Neural progenitor cell (in vitro differentiated cells): ENCODE data around the gene XCR1. TPM values are rescaled to one million over a fixed set of nuclear protein-coding genes. Genes with fewer than 3 reads are reported as not detected.

Experiments used
- DNase-seq: peaks from one replicate; pipeline ENCODE4 v3.0.0-alpha.2; 2016; ENCODE audit warnings: low spot score
- H2AFZ ChIP-seq: fragments of 200-600 bp; sonication (generic); replicated peaks from 2 replicates; pipeline ENCODE4 v1.6.1; 2016; ENCODE audit warnings: antibody characterized with exemption
- H3F3A ChIP-seq: fragments of 200-600 bp; sonication (generic); 2 replicates; pipeline ENCODE4 v1.6.1; 2016; ENCODE audit warnings: antibody characterized with exemption, low read depth
- H3K27ac ChIP-seq: fragments of 200-600 bp; sonication (generic); 2 replicates; pipeline ENCODE4 v1.5.1; 2016; ENCODE audit warnings: mild to moderate bottlenecking
- H3K27me3 ChIP-seq: fragments of 200-600 bp; sonication (generic); 2 replicates; pipeline ENCODE4 v1.6.1; 2016; ENCODE audit warnings: mild to moderate bottlenecking, moderate library complexity
- H3K36me3 ChIP-seq: fragments of 200-600 bp; sonication (generic); 2 replicates; pipeline ENCODE4 v1.5.1; 2016
- H3K4me1 ChIP-seq: fragments of 200-600 bp; sonication (generic); 2 replicates; pipeline ENCODE4 v1.6.1; 2016; ENCODE audit warnings: mixed run types
- H3K4me2 ChIP-seq: fragments of 200-600 bp; sonication (generic); 2 replicates; pipeline ENCODE4 v1.6.1; 2016
- H3K4me3 ChIP-seq: fragments of 200-600 bp; sonication (generic); 2 replicates; pipeline ENCODE4 v1.5.1; 2016
- H3K79me2 ChIP-seq: fragments of 200-600 bp; sonication (generic); 2 replicates; pipeline ENCODE4 v1.6.1; 2016; ENCODE audit warnings: low read depth
- H3K9ac ChIP-seq: fragments of 200-600 bp; sonication (generic); 2 replicates; pipeline ENCODE4 v1.6.1; 2016
- H3K9me3 ChIP-seq: fragments of 200-600 bp; sonication (generic); 2 replicates; pipeline ENCODE4 v1.5.1; 2016; ENCODE audit warnings: low read depth
- H4K20me1 ChIP-seq: fragments of 200-600 bp; sonication (generic); 2 replicates; pipeline ENCODE4 v1.6.1; 2016; ENCODE audit warnings: low read depth
- H3K27ac Mint-ChIP-seq: 3 replicates; pipeline ENCODE4 v1.8.0; 2021; ENCODE audit warnings: mixed read lengths
- H3K27me3 Mint-ChIP-seq: 2 replicates; pipeline ENCODE4 v1.8.0; 2022; ENCODE audit warnings: low read depth, mild to moderate bottlenecking, inconsistent platforms, moderate library complexity, mixed read lengths; ENCODE audit not compliant: insufficient read depth
- H3K36me3 Mint-ChIP-seq: 3 replicates; pipeline ENCODE4 v1.8.0; 2021; ENCODE audit warnings: mixed read lengths
- H3K4me1 Mint-ChIP-seq: 3 replicates; pipeline ENCODE4 v1.8.0; 2021; ENCODE audit warnings: mixed read lengths
- H3K4me3 Mint-ChIP-seq: 3 replicates; pipeline ENCODE4 v1.8.0; 2021; ENCODE audit warnings: mild to moderate bottlenecking, moderate library complexity, mixed read lengths
- H3K9me3 Mint-ChIP-seq: 3 replicates; pipeline ENCODE4 v1.8.0; 2020; ENCODE audit warnings: mixed read lengths
- CTCF ChIP-seq: fragments of 200-600 bp; sonication (generic); IDR thresholded peaks from 2 replicates; pipeline ENCODE4 v1.5.1; 2017; ENCODE audit warnings: antibody characterized with exemption, mild to moderate bottlenecking
- EZH2 ChIP-seq: fragments of 200-600 bp; sonication (generic); IDR thresholded peaks from 2 replicates; pipeline ENCODE4 v1.6.1; 2017; ENCODE audit warnings: antibody characterized with exemption, mild to moderate bottlenecking, moderate library complexity
- EZH2phosphoT487 ChIP-seq: fragments of 200-600 bp; sonication (generic); IDR thresholded peaks from 2 replicates; pipeline ENCODE4 v1.6.1; 2017; ENCODE audit warnings: antibody characterized with exemption
- total RNA-seq: library from RNA; depleted of rRNA; stranded (reverse); fragments of >200 nt; gene quantifications from 2 replicates; pipeline ENCODE4 v1.2.3, GENCODE V29; 2015; ENCODE audit warnings: low replicate concordance

Gene XCR1
- total RNA-seq, 1 donor from 2014 or later: not detected

- H3F3A ChIP-seq: no peaks in the 10 kb centered on the region
- H3K79me2 ChIP-seq: peaks cover 27% of the 10 kb centered on the region
- Mint-ChIP-seq H3K4me3 (peak overlapping the region; percentile 90), H3K9me3 (no peaks in the 10 kb centered on the region), H3K27ac (no peak overlapping the region), H3K36me3 (no peaks in the 10 kb centered on the region), H3K4me1 (peaks cover 4% of the 10 kb centered on the region), H3K27me3 (peaks cover 2% of the 10 kb centered on the region)
- no peak overlapping the region for H3K27ac ChIP-seq
- no peak for TF ChIP-seq EZH2
- no peak for TF ChIP-seq CTCF
- H3K9me3 ChIP-seq: no peaks in the 10 kb centered on the region
- H3K27me3 ChIP-seq: peaks cover 11% of the 10 kb centered on the region
- H3K9ac ChIP-seq: no peak overlapping the region
- H3K4me2 ChIP-seq: peak overlapping the region; percentile 87
- H2AFZ ChIP-seq: peak overlapping the region; percentile 92
- H3K4me3 ChIP-seq: peak overlapping the region; percentile 66
- peaks cover 11% of the 10 kb centered on the region for H3K4me1 ChIP-seq
- H3K36me3 ChIP-seq: no peaks in the 10 kb centered on the region
- peaks cover 39% of the 10 kb centered on the region for H4K20me1 ChIP-seq
- peak; percentile 55 for DNase-seq
These were observed 32.7 kb downstream of the XCR1 start for GRCh38 chr3:45994419-45995235.

GRCh38 chr3:45993421-45994027 lies 33.8 kb downstream of the XCR1 start:
- H3K79me2 ChIP-seq: peaks cover 31% of the 10 kb centered on the region
- no peak overlapping the region for H3K27ac Mint-ChIP-seq

GRCh38 chr3:45992821-45993221 lies 34.5 kb downstream of the XCR1 start:
- Mint-ChIP-seq H3K4me3 (no peak overlapping the region), H3K27ac (no peak overlapping the region), H3K9me3 (no peaks in the 10 kb centered on the region), H3K4me1 (peaks cover 11% of the 10 kb centered on the region), H3K27me3 (peaks cover 3% of the 10 kb centered on the region), H3K36me3 (no peaks in the 10 kb centered on the region)
- no peak overlapping the region for H3K4me2 ChIP-seq
- DNase-seq: no peak
- H3F3A ChIP-seq: no peaks in the 10 kb centered on the region
- no peak overlapping the region for H2AFZ ChIP-seq
- H3K9me3 ChIP-seq: no peaks in the 10 kb centered on the region
- no peak overlapping the region for H3K4me3 ChIP-seq
- H3K36me3 ChIP-seq: no peaks in the 10 kb centered on the region
- peaks cover 11% of the 10 kb centered on the region for H3K4me1 ChIP-seq
- peaks cover 47% of the 10 kb centered on the region for H4K20me1 ChIP-seq
- H3K27ac ChIP-seq: no peak overlapping the region
- peaks cover 31% of the 10 kb centered on the region for H3K79me2 ChIP-seq
- TF ChIP-seq EZH2phosphoT487 (no peak), EZH2 (no peak), CTCF (no peak)
- peaks cover 11% of the 10 kb centered on the region for H3K27me3 ChIP-seq
- no peak overlapping the region for H3K9ac ChIP-seq

More at GRCh38 chr3:45993421-45994027, 33.8 kb downstream of the XCR1 start:
- no peaks in the 10 kb centered on the region for H3K36me3 Mint-ChIP-seq
- no peak overlapping the region for H3K4me3 Mint-ChIP-seq
- Histone ChIP-seq H3K9ac (no peak overlapping the region), H2AFZ (no peak overlapping the region), H4K20me1 (peaks cover 40% of the 10 kb centered on the region), H3K4me1 (peaks cover 11% of the 10 kb centered on the region), H3K4me2 (no peak overlapping the region), H3F3A (no peaks in the 10 kb centered on the region), H3K9me3 (no peaks in the 10 kb centered on the region), H3K27ac (no peak overlapping the region), H3K4me3 (no peak overlapping the region), H3K27me3 (peaks cover 11% of the 10 kb centered on the region), H3K36me3 (no peaks in the 10 kb centered on the region)
- TF ChIP-seq EZH2phosphoT487 (no peak), EZH2 (no peak), CTCF (no peak)
- peaks cover 4% of the 10 kb centered on the region for H3K4me1 Mint-ChIP-seq
- DNase-seq: no peak
- H3K9me3 Mint-ChIP-seq: no peaks in the 10 kb centered on the region
- H3K27me3 Mint-ChIP-seq: peaks cover 3% of the 10 kb centered on the region
